OCI-LY7 (cell line): ENCODE measurements around the gene NCOA7. TPM values are rescaled to one million over a fixed set of nuclear protein-coding genes. Genes with fewer than 3 reads are reported as not detected.

Source experiments
- BruUV-seq: library from RNA; stranded (reverse); fragments of 400-500 nt; replicated peaks from 2 replicates; lab custom pipeline; 2021; lab: Mats Ljungman, UMichigan
- CTCF ChIA-PET: fragments of 300-600 bp; sonication (Branson Sonifier 250); formaldehyde crosslinking; loops from one replicate; lab custom pipeline; 2022; ENCODE audit warnings: antibody characterized with exemption; ENCODE audit not compliant: unreplicated experiment; lab: Charles Lee
- POLR2A ChIA-PET: fragments of 300-600 bp; sonication (Branson Sonifier 250); formaldehyde crosslinking; loops from one replicate; lab custom pipeline; 2022; ENCODE audit warnings: antibody characterized with exemption; lab: Charles Lee
- DNase-seq: peaks from one replicate; pipeline ENCODE4 v3.0.0-alpha.2; 2015; ENCODE audit warnings: low spot score
- H2AFZ ChIP-seq: fragments of 200-600 bp; sonication (generic), shearing (Covaris generic); 2 replicates; pipeline ENCODE4 v1.6.1; 2014; ENCODE audit warnings: mild to moderate bottlenecking, antibody characterized with exemption, low read length, moderate library complexity
- H3K27ac ChIP-seq: fragments of 200-600 bp; sonication (generic); 2 replicates; pipeline ENCODE4 v1.5.1; 2014; ENCODE audit warnings: mixed run types, low read depth, mild to moderate bottlenecking, moderate library complexity, low read length, inconsistent platforms; ENCODE audit not compliant: poor library complexity, severe bottlenecking
- H3K36me3 ChIP-seq: fragments of 200-600 bp; sonication (generic); 2 replicates; pipeline ENCODE4 v1.6.1; 2014; ENCODE audit warnings: mild to moderate bottlenecking, antibody characterized with exemption, low read length, moderate library complexity, mixed read lengths; ENCODE audit not compliant: insufficient read depth
- H3K4me1 ChIP-seq: fragments of 200-600 bp; sonication (generic); 2 replicates; pipeline ENCODE4 v1.5.1; 2014; ENCODE audit warnings: mild to moderate bottlenecking, low read length; ENCODE audit not compliant: insufficient read depth, poor library complexity, severe bottlenecking
- H3K4me2 ChIP-seq: fragments of 200-600 bp; sonication (generic); 2 replicates; pipeline ENCODE4 v1.6.1; 2014; ENCODE audit warnings: mild to moderate bottlenecking, low read length
- H3K4me3 ChIP-seq: fragments of 200-600 bp; sonication (generic); 2 replicates; pipeline ENCODE4 v1.5.1; 2014; ENCODE audit warnings: mild to moderate bottlenecking, low read depth, low read length; ENCODE audit not compliant: poor library complexity, severe bottlenecking
- H3K79me2 ChIP-seq: fragments of 200-600 bp; sonication (generic); 2 replicates; pipeline ENCODE4 v1.6.1; 2016; ENCODE audit warnings: low read depth, mild to moderate bottlenecking, low read length, moderate library complexity, mixed read lengths; ENCODE audit not compliant: insufficient read depth
- H3K9me2 ChIP-seq: fragments of 200-600 bp; sonication (generic); 2 replicates; pipeline ENCODE4 v1.6.1; 2016; ENCODE audit warnings: mild to moderate bottlenecking, low read length, mixed read lengths; ENCODE audit not compliant: insufficient read depth
- H3K9me3 ChIP-seq: fragments of 200-600 bp; sonication (generic); 2 replicates; pipeline ENCODE4 v1.6.1; 2014; ENCODE audit warnings: mild to moderate bottlenecking, mixed run types, low read length, mixed read lengths
- H4K20me1 ChIP-seq: fragments of 200-600 bp; sonication (generic); 2 replicates; pipeline ENCODE4 v1.6.1; 2014; ENCODE audit warnings: mild to moderate bottlenecking, antibody characterized with exemption, low read length, moderate library complexity, mixed read lengths; ENCODE audit not compliant: insufficient read depth
- EZH2phosphoT487 ChIP-seq: fragments of 200-600 bp; sonication (generic); IDR thresholded peaks from 2 replicates; pipeline ENCODE4 v1.6.1; 2018; ENCODE audit warnings: low read depth, borderline replicate concordance, mild to moderate bottlenecking, mixed run types, antibody characterized with exemption, low read length, moderate library complexity, mixed read lengths
- intact Hi-C: fragments of 100-400 bp; cut with micrococcal nuclease; formaldehyde crosslinking; loops from one replicate; pipeline ENCODE4 v1.10.0; 2022; ENCODE audit not compliant: unreplicated experiment
- total RNA-seq, 2 experiments: library from RNA; depleted of rRNA in 1 of 2; stranded (reverse); fragments of >200 nt in 1 of 2; shearing (Covaris generic) in 1 of 2; gene quantifications; 2 replicates each; pipeline ENCODE4 v1.2.3, GENCODE V29; 2014 to 2022
- TF ChIP-seq, protein P1 (sequence below): fragments of 200-600 bp; sonication (generic); conservative IDR thresholded peaks from 2 replicates; pipeline ENCODE4 v1.5.1; 2014; ENCODE audit warnings: mild to moderate bottlenecking, antibody characterized with exemption, low read length, moderate library complexity, mixed read lengths

Gene NCOA7
- total RNA-seq, 2 experiments from 2014 or later: 14.8 to 52.2 TPM

DNA sequence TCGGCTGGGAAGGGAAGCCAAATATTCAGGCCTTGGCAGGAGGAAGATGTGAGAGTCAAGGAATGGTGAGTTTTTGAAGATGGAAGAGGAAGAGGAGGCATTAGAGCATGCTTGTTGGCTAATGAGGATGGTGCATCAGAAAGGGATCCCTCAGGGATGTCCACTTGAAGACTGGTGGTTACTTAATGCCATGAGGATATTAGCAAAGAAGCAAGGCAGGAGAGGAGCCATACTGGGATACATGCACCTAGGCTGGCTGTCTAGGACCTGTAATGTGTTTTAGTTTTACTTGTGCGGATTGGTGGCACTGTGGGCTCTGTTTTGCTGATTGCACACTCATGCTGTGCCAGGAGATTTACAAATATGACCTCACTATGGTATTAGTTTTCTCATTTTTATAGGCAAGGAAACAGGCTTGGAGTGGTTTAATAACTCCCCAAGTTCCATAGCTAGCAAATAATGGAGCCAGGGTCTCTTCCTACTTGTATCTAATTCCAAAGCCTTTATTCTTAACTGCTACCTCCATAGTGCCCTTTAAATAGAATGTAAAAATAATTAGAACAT, 37.8 kb downstream of the NCOA7 start:
- no peak overlapping the region for H3K27ac ChIP-seq

DNA sequence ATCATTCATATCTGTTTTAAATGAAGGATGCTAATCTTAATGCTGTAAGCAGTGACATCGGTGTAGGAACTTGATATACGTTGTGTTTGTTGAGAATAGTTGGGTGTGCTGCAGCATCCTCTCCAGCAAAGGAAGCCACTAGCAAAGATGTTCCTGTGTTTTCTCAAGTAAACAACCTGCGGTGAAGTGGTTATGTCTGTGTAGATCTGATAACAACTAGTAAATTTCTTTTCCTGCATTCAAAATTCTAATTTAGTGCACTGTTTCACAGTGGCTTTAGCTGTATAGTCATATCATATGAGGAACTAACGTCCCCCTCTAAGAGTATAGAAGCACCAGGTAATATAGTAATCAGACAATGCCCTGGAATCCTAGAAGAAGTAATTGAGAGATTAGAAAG, 38.7 kb downstream of the NCOA7 start:
- Histone ChIP-seq H4K20me1 (no peaks in the 10 kb centered on the region), H3K9me3 (no peaks in the 10 kb centered on the region), H3K36me3 (peaks cover 24% of the 10 kb centered on the region), H3K27ac (no peak overlapping the region), H3K4me3 (no peak overlapping the region), H3K4me2 (no peak overlapping the region), H3K9me2 (no peaks in the 10 kb centered on the region), H3K79me2 (peaks cover 13% of the 10 kb centered on the region; the same call in 1 of the 2 replicates), H2AFZ (no peak overlapping the region), H3K4me1 (peaks cover 8% of the 10 kb centered on the region)
- ChIA-PET POLR2A (interaction anchor here (0.9 to 3.4 kb wide), 4 partner anchors 10 to 27 kb away, joined by 3 to 21 read pairs (median 4); no protein-coding TSS in a partner anchor), CTCF (no interaction called here)
- TF ChIP-seq EZH2phosphoT487: no peak
- TF ChIP-seq, protein P1, sequence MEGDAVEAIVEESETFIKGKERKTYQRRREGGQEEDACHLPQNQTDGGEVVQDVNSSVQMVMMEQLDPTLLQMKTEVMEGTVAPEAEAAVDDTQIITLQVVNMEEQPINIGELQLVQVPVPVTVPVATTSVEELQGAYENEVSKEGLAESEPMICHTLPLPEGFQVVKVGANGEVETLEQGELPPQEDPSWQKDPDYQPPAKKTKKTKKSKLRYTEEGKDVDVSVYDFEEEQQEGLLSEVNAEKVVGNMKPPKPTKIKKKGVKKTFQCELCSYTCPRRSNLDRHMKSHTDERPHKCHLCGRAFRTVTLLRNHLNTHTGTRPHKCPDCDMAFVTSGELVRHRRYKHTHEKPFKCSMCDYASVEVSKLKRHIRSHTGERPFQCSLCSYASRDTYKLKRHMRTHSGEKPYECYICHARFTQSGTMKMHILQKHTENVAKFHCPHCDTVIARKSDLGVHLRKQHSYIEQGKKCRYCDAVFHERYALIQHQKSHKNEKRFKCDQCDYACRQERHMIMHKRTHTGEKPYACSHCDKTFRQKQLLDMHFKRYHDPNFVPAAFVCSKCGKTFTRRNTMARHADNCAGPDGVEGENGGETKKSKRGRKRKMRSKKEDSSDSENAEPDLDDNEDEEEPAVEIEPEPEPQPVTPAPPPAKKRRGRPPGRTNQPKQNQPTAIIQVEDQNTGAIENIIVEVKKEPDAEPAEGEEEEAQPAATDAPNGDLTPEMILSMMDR: no peak
- no peak for DNase-seq
- no TSS peak for BruUV-seq
- intact Hi-C loops: no loop called here

More for the DNA sequence above, 37.8 kb downstream of the NCOA7 start:
- TF ChIP-seq, protein P1: no peak
- TF ChIP-seq EZH2phosphoT487: no peak
- Histone ChIP-seq H3K79me2 (peaks cover 15% of the 10 kb centered on the region; the same call in 1 of the 2 replicates), H3K9me2 (no peaks in the 10 kb centered on the region), H3K4me3 (no peak overlapping the region), H3K9me3 (no peaks in the 10 kb centered on the region), H2AFZ (no peak overlapping the region), H3K4me1 (peaks cover 8% of the 10 kb centered on the region), H3K4me2 (no peak overlapping the region), H3K36me3 (peaks cover 24% of the 10 kb centered on the region), H4K20me1 (no peaks in the 10 kb centered on the region)
- no peak for DNase-seq
- ChIA-PET CTCF (no interaction called here), POLR2A (interaction anchor here (0.7 to 3.4 kb wide), 5 partner anchors 11 to 20 kb away, joined by 3 to 21 read pairs (median 4); no protein-coding TSS in a partner anchor)
- BruUV-seq: no TSS peak
- intact Hi-C loops: no loop called here

DNA sequence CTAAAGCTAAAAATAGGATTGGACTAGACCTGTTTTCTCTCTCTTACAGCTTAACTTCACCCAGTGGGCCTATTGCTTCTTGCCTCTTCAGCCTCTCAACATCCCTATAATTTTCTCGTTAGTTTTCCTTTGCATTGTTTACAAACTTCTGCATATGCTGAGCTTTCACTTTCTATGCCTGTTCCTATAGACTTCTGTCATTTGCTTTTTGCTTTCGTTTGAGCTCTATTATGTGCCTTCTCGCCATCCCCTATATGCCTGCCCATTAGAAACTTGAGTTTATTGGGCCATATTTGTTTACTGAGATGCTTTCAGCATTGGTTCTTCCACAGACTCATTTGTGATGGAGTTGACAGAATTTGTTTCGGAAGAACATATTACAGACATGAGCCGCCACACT, 40.9 kb downstream of the NCOA7 start:
- TF ChIP-seq, protein P1: no peak
- TF ChIP-seq EZH2phosphoT487: no peak
- ChIA-PET POLR2A (interaction anchor here (0.7 to 3.4 kb wide), 8 partner anchors 8 to 66 kb away, joined by 3 to 21 read pairs (median 4); no protein-coding TSS in a partner anchor), CTCF (no interaction called here)
- Histone ChIP-seq H3K4me1 (peaks cover 8% of the 10 kb centered on the region), H3K4me3 (no peak overlapping the region), H3K4me2 (no peak overlapping the region), H3K9me2 (no peaks in the 10 kb centered on the region), H3K9me3 (no peaks in the 10 kb centered on the region), H3K79me2 (peaks cover 32% of the 10 kb centered on the region; the same call in 1 of the 2 replicates), H3K36me3 (peaks cover 7% of the 10 kb centered on the region), H2AFZ (no peak overlapping the region), H4K20me1 (no peaks in the 10 kb centered on the region), H3K27ac (no peak overlapping the region)
- no peak for DNase-seq
- intact Hi-C loops: no loop called here
- no TSS peak for BruUV-seq
